ENCODE results near the gene POC1B.

DNA sequence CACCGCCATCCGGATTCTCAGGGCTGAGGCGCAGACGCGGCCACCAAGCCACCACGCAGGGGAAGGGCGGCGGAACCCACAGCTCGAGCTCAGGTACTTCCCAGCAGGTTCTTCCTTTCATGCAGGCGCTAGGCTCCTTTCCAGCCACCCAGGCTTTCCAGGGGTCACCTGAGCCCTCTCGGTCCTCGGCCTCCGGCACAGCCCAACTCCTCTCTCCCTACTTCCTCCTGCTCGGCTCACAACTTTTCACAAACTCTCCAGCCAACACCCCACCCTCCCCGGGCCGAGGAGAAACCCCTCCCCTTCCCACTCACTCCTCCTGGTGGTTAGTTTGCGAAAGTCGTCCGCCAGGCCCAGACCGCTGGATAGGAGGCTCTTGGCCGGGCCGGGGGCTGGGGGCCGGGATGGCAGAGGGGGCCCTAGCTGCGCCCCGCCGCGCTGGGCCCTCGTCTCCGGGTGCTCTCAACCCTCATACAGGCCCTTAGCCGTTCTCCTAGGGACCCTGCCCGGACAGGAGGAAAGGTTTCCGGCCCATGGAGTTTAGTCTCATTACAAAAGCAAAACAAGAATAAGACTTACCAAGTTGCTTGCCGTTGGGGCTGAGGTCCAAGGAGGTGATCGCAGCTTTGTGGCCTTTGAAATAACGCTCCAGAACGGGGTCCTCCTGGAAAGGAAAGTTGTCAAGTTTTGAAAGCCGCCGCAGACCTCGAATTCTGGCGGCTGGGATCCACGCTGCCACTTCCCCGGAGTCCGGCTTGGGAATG lies 1.1 kb downstream of the POC1B start, which contains the start of gene GALNT4:
- TF ChIP-seq, protein P1, sequence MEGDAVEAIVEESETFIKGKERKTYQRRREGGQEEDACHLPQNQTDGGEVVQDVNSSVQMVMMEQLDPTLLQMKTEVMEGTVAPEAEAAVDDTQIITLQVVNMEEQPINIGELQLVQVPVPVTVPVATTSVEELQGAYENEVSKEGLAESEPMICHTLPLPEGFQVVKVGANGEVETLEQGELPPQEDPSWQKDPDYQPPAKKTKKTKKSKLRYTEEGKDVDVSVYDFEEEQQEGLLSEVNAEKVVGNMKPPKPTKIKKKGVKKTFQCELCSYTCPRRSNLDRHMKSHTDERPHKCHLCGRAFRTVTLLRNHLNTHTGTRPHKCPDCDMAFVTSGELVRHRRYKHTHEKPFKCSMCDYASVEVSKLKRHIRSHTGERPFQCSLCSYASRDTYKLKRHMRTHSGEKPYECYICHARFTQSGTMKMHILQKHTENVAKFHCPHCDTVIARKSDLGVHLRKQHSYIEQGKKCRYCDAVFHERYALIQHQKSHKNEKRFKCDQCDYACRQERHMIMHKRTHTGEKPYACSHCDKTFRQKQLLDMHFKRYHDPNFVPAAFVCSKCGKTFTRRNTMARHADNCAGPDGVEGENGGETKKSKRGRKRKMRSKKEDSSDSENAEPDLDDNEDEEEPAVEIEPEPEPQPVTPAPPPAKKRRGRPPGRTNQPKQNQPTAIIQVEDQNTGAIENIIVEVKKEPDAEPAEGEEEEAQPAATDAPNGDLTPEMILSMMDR (IDR thresholded peaks at IDR 0.05) = peak; percentile 57 to 84 (median 60)
- TF ChIP-seq POLR2AphosphoS5 (IDR thresholded peaks at IDR 0.05) (peak; percentile 74 to 80), EP300 (IDR thresholded peaks at IDR 0.05) (no peak), POLR2A (IDR thresholded peaks at IDR 0.05; ENCODE audit: low read depth) (peak; percentile 5)

Measured in esophagus muscularis mucosa (tissue), 4 donors.